Measurements from ENCODE around the gene CEP295NL. TPM values are rescaled to one million over a fixed set of nuclear protein-coding genes. Genes with fewer than 3 reads are reported as not detected.

Gene CEP295NL
- total RNA-seq, 1 experiment from 2014 or later: 0.87 TPM

- Histone ChIP-seq H3K36me3 (ENCODE audit: control insufficient read depth, insufficient read depth, low read length) (no peaks in the 10 kb centered on the region), H3K9me3 (ENCODE audit: control insufficient read depth, insufficient read depth, low read depth, low read length) (no peaks in the 10 kb centered on the region), H3K27me3 (ENCODE audit: control insufficient read depth, insufficient read depth, low read length) (no peaks in the 10 kb centered on the region), H3K27ac (ENCODE audit: low read length) (peak overlapping the region; percentile 55), H3K4me1 (ENCODE audit: control insufficient read depth, insufficient read depth, low read length) (peaks cover 13% of the 10 kb centered on the region), H3K4me3 (ENCODE audit: low read depth in 2 of 2, low read length in 2 of 2) (peak overlapping the region in 1 of 2 experiments; percentile 8; a peak in 1 of 4 replicates)
- ATAC-seq: peak; percentile 92
- peak; percentile 81 for DNase-seq (ENCODE audit: low read depth, low spot score)
- POLR2A ChIA-PET: no interaction called here
- no peak for TF ChIP-seq POLR2AphosphoS5 (IDR thresholded peaks at IDR 0.05; ENCODE audit: low read depth, low read length)
- no peak for TF ChIP-seq REST (IDR thresholded peaks at IDR 0.05; ENCODE audit: insufficient read depth in 1 of 2, low read depth in 2 of 2, low read length in 1 of 2)
- TF ChIP-seq, protein P1, sequence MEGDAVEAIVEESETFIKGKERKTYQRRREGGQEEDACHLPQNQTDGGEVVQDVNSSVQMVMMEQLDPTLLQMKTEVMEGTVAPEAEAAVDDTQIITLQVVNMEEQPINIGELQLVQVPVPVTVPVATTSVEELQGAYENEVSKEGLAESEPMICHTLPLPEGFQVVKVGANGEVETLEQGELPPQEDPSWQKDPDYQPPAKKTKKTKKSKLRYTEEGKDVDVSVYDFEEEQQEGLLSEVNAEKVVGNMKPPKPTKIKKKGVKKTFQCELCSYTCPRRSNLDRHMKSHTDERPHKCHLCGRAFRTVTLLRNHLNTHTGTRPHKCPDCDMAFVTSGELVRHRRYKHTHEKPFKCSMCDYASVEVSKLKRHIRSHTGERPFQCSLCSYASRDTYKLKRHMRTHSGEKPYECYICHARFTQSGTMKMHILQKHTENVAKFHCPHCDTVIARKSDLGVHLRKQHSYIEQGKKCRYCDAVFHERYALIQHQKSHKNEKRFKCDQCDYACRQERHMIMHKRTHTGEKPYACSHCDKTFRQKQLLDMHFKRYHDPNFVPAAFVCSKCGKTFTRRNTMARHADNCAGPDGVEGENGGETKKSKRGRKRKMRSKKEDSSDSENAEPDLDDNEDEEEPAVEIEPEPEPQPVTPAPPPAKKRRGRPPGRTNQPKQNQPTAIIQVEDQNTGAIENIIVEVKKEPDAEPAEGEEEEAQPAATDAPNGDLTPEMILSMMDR (IDR thresholded peaks at IDR 0.05): no peak
- no peak for TF ChIP-seq TCF7L2 (IDR thresholded peaks at IDR 0.05; ENCODE audit: low read depth, low read length)
- TF ChIP-seq SIN3A (IDR thresholded peaks at IDR 0.05; ENCODE audit: borderline replicate concordance, insufficient read depth, low read depth, low read length): no peak
- intact Hi-C loops (cut with micrococcal nuclease; ENCODE audit: unreplicated experiment): no loop called here
- in situ Hi-C loops (cut with HindIII; ENCODE audit: low pct_unique_long_range_greater_than_20kb, low sequenced_read_pairs): no loop called here
- CTCF ChIA-PET: interaction anchor here (0.6 kb wide), 1 partner anchor 126 kb away, joined by 5 read pairs; no protein-coding TSS in a partner anchor
- TSS peak; percentile 81 for BruUV-seq (replicated peaks)
Observed at GRCh38 chr17:78862073-78863023, 40.7 kb downstream of the CEP295NL start.

GRCh38 chr17:78861229-78861628 is 41.8 kb downstream of the CEP295NL start:
- H3K9me3 ChIP-seq (ENCODE audit: control insufficient read depth, insufficient read depth, low read depth, low read length): no peaks in the 10 kb centered on the region
- in situ Hi-C loops (cut with HindIII; ENCODE audit: low pct_unique_long_range_greater_than_20kb, low sequenced_read_pairs) (no loop called here), intact Hi-C loops (cut with micrococcal nuclease; ENCODE audit: unreplicated experiment) (no loop called here)
- H3K27me3 ChIP-seq (ENCODE audit: control insufficient read depth, insufficient read depth, low read length): no peaks in the 10 kb centered on the region
- CTCF ChIA-PET: interaction anchor here (0.6 kb wide), 1 partner anchor 47 kb away, joined by 4 read pairs; no protein-coding TSS in a partner anchor
- H3K4me3 ChIP-seq (ENCODE audit: low read depth in 2 of 2, low read length in 2 of 2): no peak overlapping the region
- H3K36me3 ChIP-seq (ENCODE audit: control insufficient read depth, insufficient read depth, low read length): no peaks in the 10 kb centered on the region
- ATAC-seq (no peak), DNase-seq (ENCODE audit: low read depth, low spot score) (no peak)
- BruUV-seq (replicated peaks): TSS peak; percentile 55
- POLR2A ChIA-PET: no interaction called here
- peaks cover 13% of the 10 kb centered on the region for H3K4me1 ChIP-seq (ENCODE audit: control insufficient read depth, insufficient read depth, low read length)
- no peak for TF ChIP-seq POLR2AphosphoS5 (IDR thresholded peaks at IDR 0.05; ENCODE audit: low read depth, low read length)
- no peak for TF ChIP-seq REST (IDR thresholded peaks at IDR 0.05; ENCODE audit: insufficient read depth in 1 of 2, low read depth in 2 of 2, low read length in 1 of 2)
- no peak for TF ChIP-seq TCF7L2 (IDR thresholded peaks at IDR 0.05; ENCODE audit: low read depth, low read length)
- TF ChIP-seq, protein P1 (IDR thresholded peaks at IDR 0.05): no peak
- TF ChIP-seq SIN3A (IDR thresholded peaks at IDR 0.05; ENCODE audit: borderline replicate concordance, insufficient read depth, low read depth, low read length): no peak
- no peak overlapping the region for H3K27ac ChIP-seq (ENCODE audit: low read length)

All from Panc1 (cell line).